ENCODE results near the gene DLGAP5. TPM values are rescaled to one million over a fixed set of nuclear protein-coding genes. Genes with fewer than 3 reads are reported as not detected.

Gene DLGAP5
- total and polyA plus RNA-seq, 2 of the 13 experiments (the other 11 are each of a cell fraction or from before 2014, with no cell fraction given) = 7.7 to 55.8 TPM

- no peak for TF ChIP-seq JDP2 (CRISPR knock-in tag; IDR thresholded peaks at IDR 0.05; ENCODE audit: borderline replicate concordance)
- no peak; the same call in 1 of the 2 replicates for TF ChIP-seq FOXO1 (CRISPR knock-in tag; IDR thresholded peaks at IDR 0.05)
- peak; percentile 91; the same call in 1 of the 2 replicates for TF ChIP-seq ZNF232 (CRISPR knock-in tag; IDR thresholded peaks at IDR 0.05; ENCODE audit: borderline replicate concordance)
- TF ChIP-seq, protein P1, sequence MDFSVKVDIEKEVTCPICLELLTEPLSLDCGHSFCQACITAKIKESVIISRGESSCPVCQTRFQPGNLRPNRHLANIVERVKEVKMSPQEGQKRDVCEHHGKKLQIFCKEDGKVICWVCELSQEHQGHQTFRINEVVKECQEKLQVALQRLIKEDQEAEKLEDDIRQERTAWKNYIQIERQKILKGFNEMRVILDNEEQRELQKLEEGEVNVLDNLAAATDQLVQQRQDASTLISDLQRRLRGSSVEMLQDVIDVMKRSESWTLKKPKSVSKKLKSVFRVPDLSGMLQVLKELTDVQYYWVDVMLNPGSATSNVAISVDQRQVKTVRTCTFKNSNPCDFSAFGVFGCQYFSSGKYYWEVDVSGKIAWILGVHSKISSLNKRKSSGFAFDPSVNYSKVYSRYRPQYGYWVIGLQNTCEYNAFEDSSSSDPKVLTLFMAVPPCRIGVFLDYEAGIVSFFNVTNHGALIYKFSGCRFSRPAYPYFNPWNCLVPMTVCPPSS (IDR thresholded peaks at IDR 0.05) = no peak
- TF ChIP-seq ZNF230 (CRISPR knock-in tag; IDR thresholded peaks at IDR 0.05) = peak; percentile 31; the same call in 1 of the 2 replicates
- TF ChIP-seq ZNF292 (CRISPR knock-in tag; IDR thresholded peaks at IDR 0.05; ENCODE audit: borderline replicate concordance, low read depth) = peak; percentile 89
- peak; percentile 56 for TF ChIP-seq PHF20 (CRISPR knock-in tag; IDR thresholded peaks at IDR 0.05)
- TF ChIP-seq ZNF558 (CRISPR knock-in tag; IDR thresholded peaks at IDR 0.05; ENCODE audit: borderline replicate concordance) = peak; percentile 87; the same call in 1 of the 2 replicates
- TF ChIP-seq SRSF4 (IDR thresholded peaks at IDR 0.05; ENCODE audit: low read depth, low read length, poor library complexity, severe bottlenecking) = no peak
- TF ChIP-seq NCOR1 (IDR thresholded peaks at IDR 0.05; ENCODE audit: borderline replicate concordance, low read length) = no peak; the same call in 1 of the 2 replicates
- TF ChIP-seq DBP (CRISPR knock-in tag; IDR thresholded peaks at IDR 0.05; ENCODE audit: not compliant biosample characterization) = no peak
- peak; percentile 45; the same call in 1 of the 2 replicates for TF ChIP-seq GFI1 (CRISPR knock-in tag; IDR thresholded peaks at IDR 0.05; ENCODE audit: borderline replicate concordance)
- no peak for TF ChIP-seq ZNF382 (CRISPR knock-in tag; IDR thresholded peaks at IDR 0.05; ENCODE audit: borderline replicate concordance)
- TF ChIP-seq, protein P2, sequence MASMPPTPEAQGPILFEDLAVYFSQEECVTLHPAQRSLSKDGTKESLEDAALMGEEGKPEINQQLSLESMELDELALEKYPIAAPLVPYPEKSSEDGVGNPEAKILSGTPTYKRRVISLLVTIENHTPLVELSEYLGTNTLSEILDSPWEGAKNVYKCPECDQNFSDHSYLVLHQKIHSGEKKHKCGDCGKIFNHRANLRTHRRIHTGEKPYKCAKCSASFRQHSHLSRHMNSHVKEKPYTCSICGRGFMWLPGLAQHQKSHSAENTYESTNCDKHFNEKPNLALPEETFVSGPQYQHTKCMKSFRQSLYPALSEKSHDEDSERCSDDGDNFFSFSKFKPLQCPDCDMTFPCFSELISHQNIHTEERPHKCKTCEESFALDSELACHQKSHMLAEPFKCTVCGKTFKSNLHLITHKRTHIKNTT (CRISPR knock-in tag; IDR thresholded peaks at IDR 0.05) = no peak
- no peak for TF ChIP-seq FOXO4 (CRISPR knock-in tag; conservative IDR thresholded peaks at IDR 0.05)
- TF ChIP-seq, protein P3, sequence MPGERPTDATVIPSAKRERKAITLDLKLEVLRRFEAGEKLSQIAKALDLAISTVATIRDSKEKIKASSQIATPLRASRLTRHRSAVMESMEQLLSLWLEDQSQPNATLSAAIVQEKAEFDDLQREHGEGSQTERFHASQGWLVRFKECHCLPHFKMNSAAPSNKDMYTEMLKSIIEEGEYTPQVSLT (CRISPR knock-in tag; IDR thresholded peaks at IDR 0.05; ENCODE audit: borderline replicate concordance, low read depth) = 0 out of 2 replicates have a peak, but pooled peaks have one; percentile 39
- TF ChIP-seq ZMYM2 (CRISPR knock-in tag; IDR thresholded peaks at IDR 0.05) = peak; percentile 74; the same call in 1 of the 2 replicates
- no peak for TF ChIP-seq RELA (CRISPR knock-in tag; IDR thresholded peaks at IDR 0.05)
- TF ChIP-seq BCL6 (CRISPR knock-in tag; IDR thresholded peaks at IDR 0.05) = peak; percentile 29; the same call in 1 of the 2 replicates
- TF ChIP-seq, protein P4, sequence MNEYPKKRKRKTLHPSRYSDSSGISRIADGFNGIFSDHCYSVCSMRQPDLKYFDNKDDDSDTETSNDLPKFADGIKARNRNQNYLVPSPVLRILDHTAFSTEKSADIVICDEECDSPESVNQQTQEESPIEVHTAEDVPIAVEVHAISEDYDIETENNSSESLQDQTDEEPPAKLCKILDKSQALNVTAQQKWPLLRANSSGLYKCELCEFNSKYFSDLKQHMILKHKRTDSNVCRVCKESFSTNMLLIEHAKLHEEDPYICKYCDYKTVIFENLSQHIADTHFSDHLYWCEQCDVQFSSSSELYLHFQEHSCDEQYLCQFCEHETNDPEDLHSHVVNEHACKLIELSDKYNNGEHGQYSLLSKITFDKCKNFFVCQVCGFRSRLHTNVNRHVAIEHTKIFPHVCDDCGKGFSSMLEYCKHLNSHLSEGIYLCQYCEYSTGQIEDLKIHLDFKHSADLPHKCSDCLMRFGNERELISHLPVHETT (CRISPR knock-in tag; conservative IDR thresholded peaks at IDR 0.05) = no peak
- peak; percentile 67; the same call in 1 of the 2 replicates for TF ChIP-seq ARNT2 (CRISPR knock-in tag; IDR thresholded peaks at IDR 0.05; ENCODE audit: low read depth)
- peak; percentile 40 for TF ChIP-seq CBX1 (IDR thresholded peaks at IDR 0.05; ENCODE audit: low read depth)
Observed at GRCh38 chr14:55107766-55108554, 83.4 kb downstream of the DLGAP5 start (continued).
